Thyroid gland (tissue), 4 donors: Measurements from ENCODE around the gene LIN54. TPM values are rescaled to one million over a fixed set of nuclear protein-coding genes. Genes with fewer than 3 reads are reported as not detected.

Source experiments
- DNase-seq, 2 donors: peaks; one replicate each; pipeline ENCODE4 v3.0.0-alpha.2; 2019
- H3K27ac ChIP-seq, 3 donors: fragments of 200-600 bp; sonication (generic); 1 replicate in 2 of 3; 2 replicates in 1 of 3; pipeline ENCODE4 v1.5.1; 2016 to 2019; ENCODE audit warnings: mild to moderate bottlenecking in 1 of 3, moderate library complexity in 1 of 3
- H3K27me3 ChIP-seq: fragments of 200-600 bp; sonication (generic); one replicate; pipeline ENCODE4 v1.5.1; 2019
- H3K36me3 ChIP-seq, 2 donors: fragments of 200-600 bp; sonication (generic); one replicate each; pipeline ENCODE4 v1.5.1; 2016 to 2019
- H3K4me1 ChIP-seq, 2 donors: fragments of 200-600 bp; sonication (generic); one replicate each; pipeline ENCODE4 v1.5.1; 2017 to 2019
- H3K4me3 ChIP-seq, 3 donors: fragments of 200-600 bp; sonication (generic); replicated peaks in 1 of 3; 1 replicate in 2 of 3; 2 replicates in 1 of 3; pipeline ENCODE4 v1.5.1; 2016; ENCODE audit warnings: mild to moderate bottlenecking in 1 of 3
- H3K9me3 ChIP-seq: fragments of 200-600 bp; sonication (generic); one replicate; pipeline ENCODE4 v1.5.1; 2017
- CTCF ChIP-seq, 6 experiments: fragments of 200-600 bp in 3 of 6; fragments of 450-650 bp in 3 of 6; sonication (generic) in 3 of 6; IDR thresholded peaks; one replicate each; pipeline ENCODE4 v1.5.1; 2016 to 2019; ENCODE audit warnings: antibody characterized with exemption in 6 of 6, mild to moderate bottlenecking in 2 of 6, inconsistent platforms in 1 of 6, moderate library complexity in 1 of 6
- POLR2A ChIP-seq, 2 donors: fragments of 450-650 bp; IDR thresholded peaks; one replicate each; pipeline ENCODE4 v1.6.1; 2017; ENCODE audit warnings: antibody characterized with exemption in 2 of 2, mild to moderate bottlenecking in 2 of 2, moderate library complexity in 1 of 2
- WGBS, 2 donors: methylation state at CpG; one replicate each; pipeline ENCODE4 v1.1.5; 2017; 5-methylcytosine and 5-hydroxymethylcytosine counted together
- intact Hi-C: fragments of 100-400 bp; cut with DNase I; formaldehyde crosslinking; loops from one replicate; pipeline ENCODE4 v1.15.1; 2023
- total RNA-seq, 4 donors: library from RNA; depleted of rRNA; stranded (reverse); fragments of >200 nt; gene quantifications; one replicate each; pipeline ENCODE4 v1.2.3, GENCODE V29; 2016

LIN54 gene
- total RNA-seq, 4 donors from 2014 or later = 14.8 to 20.8 (median 18.1) TPM

GRCh38 chr4:82948647-82949204 is 61.9 kb downstream of the LIN54 start:
- H3K4me1 ChIP-seq = no peaks in the 10 kb centered on the region
- H3K36me3 ChIP-seq = no peaks in the 10 kb centered on the region
- no peaks in the 10 kb centered on the region for H3K27me3 ChIP-seq
- H3K27ac ChIP-seq = no peak overlapping the region
- H3K4me3 ChIP-seq = no peak overlapping the region
- WGBS, 2 donors = 95 to 100% methylated on average over 1 of the region's 1 CpG
- no peak for DNase-seq
- TF ChIP-seq CTCF (IDR thresholded peaks at IDR 0.05) = no peak
- TF ChIP-seq POLR2A (IDR thresholded peaks at IDR 0.05) = no peak
- H3K9me3 ChIP-seq = no peaks in the 10 kb centered on the region
- intact Hi-C loops = no loop called here

GRCh38 chr4:82947498-82947897 is 63.1 kb downstream of the LIN54 start:
- TF ChIP-seq CTCF (IDR thresholded peaks at IDR 0.05) = no peak
- TF ChIP-seq POLR2A (IDR thresholded peaks at IDR 0.05) = no peak
- Histone ChIP-seq H3K36me3 (no peaks in the 10 kb centered on the region), H3K27me3 (no peaks in the 10 kb centered on the region), H3K27ac (no peak overlapping the region), H3K4me1 (no peaks in the 10 kb centered on the region), H3K4me3 (no peak overlapping the region), H3K9me3 (no peaks in the 10 kb centered on the region)
- no peak for DNase-seq
- intact Hi-C loops = no loop called here

GRCh38 chr4:82939414-82939813 is 71.2 kb downstream of the LIN54 start:
- DNase-seq = no peak
- intact Hi-C loops = no loop called here
- no peaks in the 10 kb centered on the region for H3K4me1 ChIP-seq
- TF ChIP-seq POLR2A (IDR thresholded peaks at IDR 0.05) = no peak
- H3K27ac ChIP-seq = no peak overlapping the region
- no peaks in the 10 kb centered on the region for H3K27me3 ChIP-seq
- peaks cover 0 to 23% of the 10 kb centered on the region in 2 donors for H3K36me3 ChIP-seq
- no peak overlapping the region for H3K4me3 ChIP-seq
- WGBS, 2 donors = 94 to 100% methylated on average over 2 of the region's 2 CpGs
- no peaks in the 10 kb centered on the region for H3K9me3 ChIP-seq

- no peak for DNase-seq
- intact Hi-C loops = no loop called here
- Histone ChIP-seq H3K36me3 (peaks cover 0 to 23% of the 10 kb centered on the region in 2 donors), H3K27ac (no peak overlapping the region), H3K4me3 (no peak overlapping the region), H3K9me3 (no peaks in the 10 kb centered on the region), H3K27me3 (no peaks in the 10 kb centered on the region), H3K4me1 (no peaks in the 10 kb centered on the region)
- no peak for TF ChIP-seq CTCF (IDR thresholded peaks at IDR 0.05)
- no peak for TF ChIP-seq POLR2A (IDR thresholded peaks at IDR 0.05)
These were observed 76.2 kb downstream of the LIN54 start for GRCh38 chr4:82934441-82934840.

GRCh38 chr4:82930848-82931755 is 79.5 kb downstream of the LIN54 start:
- 86 to 87% methylated on average over 5 of the region's 5 CpGs for WGBS, 2 donors
- Histone ChIP-seq H3K36me3 (peaks cover 0 to 8% of the 10 kb centered on the region in 2 donors), H3K27me3 (no peaks in the 10 kb centered on the region), H3K27ac (no peak overlapping the region), H3K4me3 (no peak overlapping the region), H3K9me3 (no peaks in the 10 kb centered on the region), H3K4me1 (peaks cover 0 to 3% of the 10 kb centered on the region in 2 donors)
- intact Hi-C loops = no loop called here
- TF ChIP-seq POLR2A (IDR thresholded peaks at IDR 0.05) = no peak
- TF ChIP-seq CTCF (IDR thresholded peaks at IDR 0.05) = no peak
- DNase-seq = no peak
